Measurements from ENCODE around the gene APOL2.
"Not testable (repeated sequence)": the region's sequence is repeated elsewhere in the genome, so short reads cannot be mapped to it uniquely, and the experiment has no call there.

The APOL2 gene

GRCh38 chr22:36263216-36263673, 23.9 kb upstream of the APOL2 start:
- DNase-seq (ENCODE audit: low spot score): not testable (repeated sequence)

GRCh38 chr22:36262307-36262706, 23.0 kb upstream of the APOL2 start:
- not testable (repeated sequence) for DNase-seq (ENCODE audit: low spot score)

- not testable (repeated sequence) for DNase-seq (ENCODE audit: low spot score)
Measured at GRCh38 chr22:36261675-36262074, 22.3 kb upstream of the APOL2 start.

GRCh38 chr22:36259615-36260300, 20.4 kb upstream of the APOL2 start:
- no peak for DNase-seq (ENCODE audit: low spot score)

GRCh38 chr22:36258701-36259614, 19.6 kb upstream of the APOL2 start:
- no peak for DNase-seq (ENCODE audit: low spot score)

- no peak for DNase-seq (ENCODE audit: low spot score)
Measured at GRCh38 chr22:36257948-36258670, 18.8 kb upstream of the APOL2 start.

GRCh38 chr22:36257308-36257707, 18.0 kb upstream of the APOL2 start:
- DNase-seq (ENCODE audit: low spot score): no peak

GRCh38 chr22:36256478-36256877, 17.2 kb upstream of the APOL2 start:
- no peak for DNase-seq (ENCODE audit: low spot score)

GRCh38 chr22:36255572-36255971, 16.2 kb upstream of the APOL2 start:
- DNase-seq (ENCODE audit: low spot score): not testable (repeated sequence)

- DNase-seq (ENCODE audit: low spot score): no peak
Measured at GRCh38 chr22:36253523-36254490, 14.5 kb upstream of the APOL2 start.

- peak; percentile 57 for DNase-seq (ENCODE audit: low spot score)
Measured at GRCh38 chr22:36252754-36253522, 13.6 kb upstream of the APOL2 start, which contains the start of gene APOL1. APOL1 (plus strand) TSS chr22:36253133; CDS start chr22:36254956, 1,823 bp downstream.

GRCh38 chr22:36251979-36252608, 12.8 kb upstream of the APOL2 start:
- not testable (repeated sequence) for DNase-seq (ENCODE audit: low spot score)

- peak; percentile 26 for DNase-seq (ENCODE audit: low spot score)
Measured at GRCh38 chr22:36250292-36250960, 11.1 kb upstream of the APOL2 start.

- DNase-seq (ENCODE audit: low spot score): no peak
Measured at GRCh38 chr22:36249160-36249559, 9.8 kb upstream of the APOL2 start.

GRCh38 chr22:36247955-36248354, 8.6 kb upstream of the APOL2 start:
- DNase-seq (ENCODE audit: low spot score): no peak

GRCh38 chr22:36246718-36247117, 7.4 kb upstream of the APOL2 start:
- no peak for DNase-seq (ENCODE audit: low spot score)

- no peak for DNase-seq (ENCODE audit: low spot score)
Measured at GRCh38 chr22:36245805-36246356, 6.6 kb upstream of the APOL2 start.

GRCh38 chr22:36244522-36245391, 5.4 kb upstream of the APOL2 start:
- DNase-seq (ENCODE audit: low spot score): no peak
